ENCODE measurements around the gene SNTN. TPM values are rescaled to one million over a fixed set of nuclear protein-coding genes. Genes with fewer than 3 reads are reported as not detected.
"Not testable (repeated sequence)": the region's sequence is repeated elsewhere in the genome, so short reads cannot be mapped to it uniquely, and the experiment has no call there.

Gene SNTN
- total RNA-seq = not detected

- intact Hi-C loops (cut with DNase I) = no loop called here
- ATAC-seq (no peak), DNase-seq (ENCODE audit: low spot score) (no peak)
Observed at GRCh38 chr3:63652066-63652725, at the start of gene SNTN. Gene SNTN, plus strand, starts transcription at chr3:63652675. Its CDS starts 13 bp downstream, at chr3:63652688.

- no peak for DNase-seq (ENCODE audit: low spot score)
- intact Hi-C loops (cut with DNase I) = no loop called here
- ATAC-seq = no peak
Observed at GRCh38 chr3:63607716-63608115, 44.8 kb upstream of the SNTN start.

- ATAC-seq (no peak), DNase-seq (ENCODE audit: low spot score) (no peak)
- intact Hi-C loops (cut with DNase I) = no loop called here
Observed at GRCh38 chr3:63609408-63609807, 43.1 kb upstream of the SNTN start.

- DNase-seq (ENCODE audit: low spot score) (no peak), ATAC-seq (no peak)
- intact Hi-C loops (cut with DNase I) = no loop called here
Observed at GRCh38 chr3:63609834-63610233, 42.6 kb upstream of the SNTN start.

GRCh38 chr3:63611382-63611781 is 41.1 kb upstream of the SNTN start:
- intact Hi-C loops (cut with DNase I) = no loop called here
- ATAC-seq (no peak), DNase-seq (ENCODE audit: low spot score) (no peak)

GRCh38 chr3:63613561-63613960 is 38.9 kb upstream of the SNTN start:
- intact Hi-C loops (cut with DNase I) = no loop called here
- DNase-seq (ENCODE audit: low spot score) (no peak), ATAC-seq (no peak)

GRCh38 chr3:63617391-63617790 is 35.1 kb upstream of the SNTN start:
- ATAC-seq = no peak
- no peak for DNase-seq (ENCODE audit: low spot score)
- intact Hi-C loops (cut with DNase I) = no loop called here

- no peak for ATAC-seq
- intact Hi-C loops (cut with DNase I) = no loop called here
Observed at GRCh38 chr3:63624941-63625560, 27.4 kb upstream of the SNTN start.

GRCh38 chr3:63631670-63632069 is 20.8 kb upstream of the SNTN start:
- DNase-seq (ENCODE audit: low spot score) = no peak
- intact Hi-C loops (cut with DNase I) = no loop called here
- ATAC-seq = no peak

More at GRCh38 chr3:63624941-63625560, 27.4 kb upstream of the SNTN start:
- DNase-seq (ENCODE audit: low spot score) = no peak

GRCh38 chr3:63635186-63635585 is 17.3 kb upstream of the SNTN start:
- intact Hi-C loops (cut with DNase I) = no loop called here
- no peak for DNase-seq (ENCODE audit: low spot score)
- no peak for ATAC-seq

- DNase-seq (ENCODE audit: low spot score) = no peak
- ATAC-seq = no peak
- intact Hi-C loops (cut with DNase I) = no loop called here
Observed at GRCh38 chr3:63639806-63640205, 12.7 kb upstream of the SNTN start.

- intact Hi-C loops (cut with DNase I) = no loop called here
- ATAC-seq = no peak
Observed at GRCh38 chr3:63642488-63642887, 10.0 kb upstream of the SNTN start.

GRCh38 chr3:63644212-63644797 is 8.2 kb upstream of the SNTN start:
- no peak for DNase-seq (ENCODE audit: low spot score)
- intact Hi-C loops (cut with DNase I) = no loop called here

More at GRCh38 chr3:63642488-63642887, 10.0 kb upstream of the SNTN start:
- DNase-seq (ENCODE audit: low spot score) = no peak

GRCh38 chr3:63644928-63645781 is 7.3 kb upstream of the SNTN start:
- intact Hi-C loops (cut with DNase I); DNase-seq (ENCODE audit: low spot score); ATAC-seq: not testable (repeated sequence)

More at GRCh38 chr3:63644212-63644797, 8.2 kb upstream of the SNTN start:
- no peak for ATAC-seq

- DNase-seq (ENCODE audit: low spot score) (no peak), ATAC-seq (no peak)
- intact Hi-C loops (cut with DNase I) = no loop called here
Observed at GRCh38 chr3:63654211-63654610, 1.7 kb downstream of the SNTN start.

- DNase-seq (ENCODE audit: low spot score) = no peak
- ATAC-seq = no peak
- intact Hi-C loops (cut with DNase I) = no loop called here
Observed at GRCh38 chr3:63654931-63655330, 2.5 kb downstream of the SNTN start.

- DNase-seq (ENCODE audit: low spot score) (no peak), ATAC-seq (no peak)
- intact Hi-C loops (cut with DNase I) = no loop called here
Observed at GRCh38 chr3:63655519-63655918, 3.0 kb downstream of the SNTN start.

- ATAC-seq (no peak), DNase-seq (ENCODE audit: low spot score) (no peak)
- intact Hi-C loops (cut with DNase I) = no loop called here
Observed at GRCh38 chr3:63656786-63657185, 4.3 kb downstream of the SNTN start.

GRCh38 chr3:63661242-63661641 is 8.8 kb downstream of the SNTN start:
- ATAC-seq = no peak
- intact Hi-C loops (cut with DNase I) = no loop called here
- DNase-seq (ENCODE audit: low spot score) = no peak

GRCh38 chr3:63662011-63662410 is 9.5 kb downstream of the SNTN start:
- no peak for DNase-seq (ENCODE audit: low spot score)
- no peak for ATAC-seq
- intact Hi-C loops (cut with DNase I) = no loop called here
